Stimulated activated CD8-positive, alpha-beta memory T cell treated with anti-CD3 and anti-CD28 coated beads, Interleukin-12 subunit alpha, Interleukin-12 subunit beta, amount 100 ng/mL, for 4 hours (primary cell): Measurements from ENCODE around the gene AUTS2.

ENCODE experiments used
- DNase-seq: peaks from one replicate; pipeline ENCODE4 v3.0.0-alpha.2; 2020; ENCODE audit warnings: low read depth

AUTS2 gene

DNA sequence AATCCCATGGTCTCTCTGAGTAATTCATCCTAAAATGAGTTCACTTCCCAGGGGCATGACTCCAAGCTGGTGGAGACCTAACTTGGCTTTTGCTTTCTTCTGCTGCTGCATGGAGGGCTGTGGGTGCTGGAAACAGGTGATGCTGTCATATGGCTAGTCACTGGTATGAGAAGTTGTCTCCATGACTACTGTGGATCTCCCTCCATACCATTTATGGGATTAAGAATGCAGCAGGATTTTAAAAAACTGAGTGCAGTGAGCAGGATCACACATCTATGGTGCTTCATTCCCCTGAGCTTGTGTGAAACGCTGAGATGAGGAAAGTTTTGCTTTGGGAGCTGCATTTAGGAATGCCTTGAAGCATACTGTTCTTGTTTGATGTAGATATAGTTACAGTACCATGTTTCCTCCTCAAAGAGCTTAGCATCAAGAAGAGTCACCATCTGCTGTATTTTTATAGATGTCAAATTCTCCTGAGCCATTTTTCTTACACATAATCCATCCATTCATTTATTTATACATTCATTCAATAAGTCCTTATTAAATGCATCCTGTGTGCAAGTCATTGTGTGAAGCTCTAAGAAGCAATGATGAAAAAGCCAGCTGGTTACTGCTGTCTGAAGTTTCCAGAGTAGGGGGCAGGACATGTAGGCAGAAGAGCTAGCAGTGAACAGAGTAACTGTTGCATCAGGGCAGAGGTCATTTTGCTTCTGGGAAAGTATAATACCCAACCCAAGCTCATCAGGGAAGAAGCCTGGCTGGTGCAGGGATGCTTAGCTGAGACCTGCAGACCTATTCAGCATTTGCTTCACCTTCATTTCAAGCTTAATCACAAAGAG lies 534.8 kb downstream of the AUTS2 start:
- no peak for DNase-seq

DNA sequence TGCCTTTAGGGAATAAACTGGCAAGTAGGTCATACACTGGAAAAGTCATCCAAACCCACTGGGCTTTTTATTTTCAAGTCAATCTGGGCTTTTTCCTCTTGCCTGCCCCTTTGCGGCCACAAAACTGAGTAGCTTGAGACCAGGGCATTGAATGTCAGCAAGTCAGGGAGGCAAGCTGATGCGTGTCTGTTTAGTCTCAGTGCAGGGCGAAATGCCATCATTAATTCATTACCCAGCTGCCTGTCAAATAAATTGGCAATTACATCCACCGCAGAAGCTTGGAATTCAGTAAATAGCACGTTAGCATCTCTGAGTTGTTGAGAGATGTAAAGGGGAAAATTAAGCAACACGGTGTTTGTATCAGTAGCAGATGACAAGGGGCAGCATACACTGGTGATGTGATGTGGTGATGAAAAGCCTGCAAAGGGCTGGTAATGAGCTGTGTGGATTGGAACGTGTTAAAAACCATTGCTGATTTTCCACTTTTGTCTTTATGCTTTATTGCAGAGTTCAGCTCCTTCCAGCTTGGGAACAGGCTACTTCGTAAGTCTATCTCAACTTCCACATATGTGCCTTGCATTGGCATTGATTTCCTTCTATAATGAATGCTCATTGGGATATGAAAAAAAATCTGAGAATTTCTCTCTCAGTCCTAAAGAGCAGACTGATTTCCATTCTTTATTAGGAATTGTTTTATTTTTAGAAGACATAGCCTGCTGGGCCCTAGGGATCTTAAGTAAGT lies 535.9 kb downstream of the AUTS2 start:
- DNase-seq, result no peak

DNA sequence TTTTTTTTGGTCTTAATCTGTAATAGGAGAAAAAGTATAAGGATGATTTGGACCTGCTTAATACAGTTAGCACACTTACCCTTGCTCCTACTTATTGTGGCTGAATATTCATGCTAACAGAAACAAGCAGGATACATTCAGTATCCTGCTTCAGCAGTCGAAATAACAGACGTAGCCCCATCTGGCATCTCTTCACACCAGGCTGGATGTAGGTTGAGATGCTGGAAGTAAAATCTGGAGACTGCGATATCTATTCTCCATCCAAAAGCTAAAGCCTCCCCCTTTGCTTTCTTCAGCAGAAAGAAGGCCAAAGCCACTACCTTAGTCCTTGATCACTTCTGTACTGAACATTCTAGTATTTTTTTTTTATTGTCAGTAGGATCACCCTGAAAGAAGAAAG lies 537.4 kb downstream of the AUTS2 start:
- no peak for DNase-seq

DNA sequence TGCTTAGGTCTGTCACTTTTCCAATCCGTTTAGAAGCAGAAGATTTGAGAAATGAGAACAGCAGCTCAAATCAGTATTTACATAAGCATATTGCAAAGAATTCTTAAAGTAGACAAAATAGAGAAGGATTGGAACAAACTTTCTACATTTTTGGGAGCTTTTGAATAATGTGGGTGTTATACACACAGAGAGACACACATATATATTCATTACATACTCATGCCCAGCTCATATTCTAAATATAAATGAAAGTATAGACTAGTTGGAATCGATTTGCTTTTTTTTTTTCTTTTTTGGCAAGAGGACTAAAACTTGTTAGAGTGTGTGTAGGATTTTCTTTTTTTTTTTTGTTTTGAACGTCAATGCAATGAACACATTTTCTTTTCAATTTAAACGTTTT lies 538.9 kb downstream of the AUTS2 start:
- DNase-seq, result no peak

DNA sequence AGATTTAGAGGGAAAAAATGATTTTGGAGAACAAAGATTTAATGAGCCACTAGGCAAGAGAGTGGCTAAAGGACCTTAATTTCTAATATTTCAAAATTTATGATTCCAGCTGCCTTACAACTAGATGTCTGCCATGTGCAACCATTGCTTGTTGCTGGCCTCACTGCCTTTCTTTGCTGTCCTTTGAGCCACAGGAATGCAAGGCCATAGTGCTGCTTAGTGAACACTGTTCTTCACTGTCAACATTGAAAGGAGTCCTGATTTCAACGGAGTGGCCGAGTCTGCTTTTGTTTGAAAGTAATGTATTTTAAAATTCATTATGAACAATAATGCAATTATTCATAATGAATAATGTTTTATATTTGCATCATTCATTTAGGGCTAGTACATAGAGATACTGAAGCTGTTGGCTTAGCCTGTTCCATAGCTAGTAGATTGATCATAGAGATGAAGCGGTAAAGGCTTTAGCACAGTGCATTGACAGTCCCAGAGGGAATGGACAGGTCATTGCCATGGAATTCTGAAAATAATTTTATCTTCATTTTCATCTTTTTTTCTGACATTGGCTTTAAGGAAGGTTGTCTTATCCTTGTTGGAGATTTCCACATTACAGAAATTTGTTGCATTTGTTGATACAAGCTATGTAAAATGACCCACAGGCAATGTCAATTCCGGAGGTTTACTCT lies 544.1 kb downstream of the AUTS2 start:
- no peak for DNase-seq

DNA sequence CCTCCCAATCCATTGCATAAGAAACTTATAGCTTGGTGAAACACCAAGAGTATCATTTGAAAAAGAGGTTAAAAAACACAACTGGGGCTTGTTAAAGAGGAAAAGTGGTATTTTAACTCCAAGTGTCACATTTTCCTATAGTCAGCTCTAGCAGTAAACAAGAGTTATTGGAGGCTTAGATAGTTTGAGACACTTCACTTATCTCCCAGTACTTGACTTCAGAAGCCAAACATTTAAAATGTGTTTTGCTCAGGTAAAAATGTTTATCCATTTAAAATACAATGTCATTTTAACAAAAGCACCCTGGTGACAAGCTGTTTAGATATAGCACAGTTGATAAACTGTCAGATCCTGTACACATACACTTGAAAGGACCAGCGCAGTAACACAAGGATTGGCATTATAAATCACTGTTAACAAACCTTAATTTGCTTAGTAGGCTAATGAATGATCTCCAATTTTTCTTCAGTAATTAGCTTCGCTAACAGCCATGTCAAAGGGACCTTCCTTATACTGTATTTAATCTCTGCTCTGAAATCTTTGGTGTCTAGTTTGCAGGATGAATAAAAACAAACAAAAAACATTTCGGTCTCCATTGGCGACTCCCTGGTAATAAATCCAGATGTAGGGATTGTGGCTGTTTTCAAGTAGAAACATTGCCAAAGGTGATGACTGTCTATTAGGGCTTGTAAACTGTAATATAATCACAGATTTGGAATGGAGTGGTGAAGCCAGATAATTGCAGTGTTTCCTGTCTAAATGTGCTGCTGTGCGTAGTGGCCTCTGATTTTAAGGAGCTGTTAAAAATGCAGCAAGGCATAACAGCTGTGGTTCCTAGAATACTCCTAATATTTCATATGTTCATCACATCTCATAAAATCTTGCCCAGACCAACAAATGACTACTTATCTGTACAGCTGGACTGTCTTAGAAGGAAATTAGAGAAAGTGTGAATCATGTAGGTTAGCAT lies 545.1 kb downstream of the AUTS2 start:
- no peak for DNase-seq

DNA sequence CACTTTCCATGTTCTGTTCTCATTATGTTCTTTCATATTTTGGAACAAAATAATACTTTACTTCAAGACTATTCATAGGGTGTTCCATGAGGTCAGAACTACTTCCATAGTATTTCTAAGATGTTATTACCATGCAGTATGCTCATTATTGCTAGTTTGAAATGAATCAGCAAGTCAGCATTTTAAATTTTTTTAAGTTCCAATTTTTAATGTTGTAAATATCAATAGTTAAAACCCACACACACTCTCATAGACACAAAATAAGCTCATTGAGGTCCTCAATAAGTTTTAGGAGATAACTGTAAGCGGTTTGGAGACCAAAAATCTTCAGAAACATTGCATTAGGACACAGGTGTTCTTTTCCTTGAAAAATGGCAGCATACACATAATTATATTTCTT lies 550.7 kb downstream of the AUTS2 start:
- DNase-seq, result no peak

DNA sequence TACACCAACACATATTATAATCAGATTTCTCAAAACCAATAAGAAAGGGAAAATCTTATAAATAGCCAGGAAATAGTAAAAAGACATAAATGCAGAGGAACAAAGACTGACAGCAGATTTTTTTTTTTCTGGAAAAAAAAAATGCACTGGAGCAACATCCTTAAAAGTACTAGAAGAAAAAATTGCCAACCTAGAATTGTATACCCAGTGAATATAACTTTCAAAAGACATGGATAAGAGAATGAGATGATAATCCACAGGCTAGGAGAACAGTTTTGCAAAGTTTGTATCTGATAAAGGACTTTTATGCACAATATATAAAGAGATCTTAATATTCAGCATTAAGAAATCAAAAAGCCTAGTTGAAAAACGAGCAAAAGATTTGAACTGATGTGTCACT lies 554.0 kb downstream of the AUTS2 start:
- DNase-seq, result no peak

DNA sequence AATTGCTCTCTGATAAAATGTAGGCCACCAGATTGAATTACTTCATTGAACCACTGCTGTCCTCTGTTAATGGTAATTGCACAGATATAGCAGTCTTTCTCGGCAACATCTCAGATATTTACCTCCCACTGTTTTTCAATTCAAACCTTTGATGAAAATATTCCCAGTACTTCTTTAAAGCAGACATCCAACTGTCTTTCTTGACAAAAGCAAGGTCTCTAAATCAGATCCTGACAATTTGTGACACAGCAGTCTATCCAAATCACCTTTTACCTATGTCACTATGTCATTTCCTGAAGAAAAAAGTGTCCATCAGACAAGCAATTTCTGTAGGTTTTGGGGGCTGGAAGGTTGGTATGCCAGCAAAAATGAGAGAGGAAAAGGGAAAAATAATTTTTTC lies 555.7 kb downstream of the AUTS2 start:
- no peak for DNase-seq

DNA sequence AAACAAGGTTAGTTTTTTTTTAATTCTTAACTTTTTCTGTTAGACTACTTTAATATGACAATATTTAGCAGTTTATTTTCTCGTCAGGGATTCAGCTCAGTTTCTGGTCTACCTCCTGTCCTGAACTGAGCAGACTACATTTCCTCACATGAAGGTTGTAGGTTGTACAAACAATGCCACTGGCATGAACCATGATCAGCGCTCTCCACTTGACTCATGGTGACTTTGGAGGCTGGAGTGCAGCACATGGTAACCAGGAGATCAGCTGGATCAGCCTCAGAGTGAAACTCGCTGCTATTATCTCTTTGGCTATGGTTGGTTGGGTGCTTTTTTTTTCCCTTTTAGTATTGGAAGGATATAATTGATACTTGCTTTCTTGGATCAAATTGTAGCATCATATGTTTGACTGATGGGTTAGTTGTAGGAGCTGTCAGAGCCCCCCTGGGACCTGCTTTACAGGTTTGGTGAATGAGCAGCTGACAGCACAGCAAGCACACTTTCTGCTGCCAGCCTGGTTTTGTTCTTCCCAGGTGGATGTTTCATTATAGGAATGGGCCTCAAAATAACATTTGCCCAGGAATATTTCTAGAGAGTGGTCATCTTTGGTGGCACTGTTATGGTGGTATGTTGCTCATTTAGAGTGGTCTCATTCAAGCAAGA lies 556.4 kb downstream of the AUTS2 start:
- DNase-seq, result no peak

DNA sequence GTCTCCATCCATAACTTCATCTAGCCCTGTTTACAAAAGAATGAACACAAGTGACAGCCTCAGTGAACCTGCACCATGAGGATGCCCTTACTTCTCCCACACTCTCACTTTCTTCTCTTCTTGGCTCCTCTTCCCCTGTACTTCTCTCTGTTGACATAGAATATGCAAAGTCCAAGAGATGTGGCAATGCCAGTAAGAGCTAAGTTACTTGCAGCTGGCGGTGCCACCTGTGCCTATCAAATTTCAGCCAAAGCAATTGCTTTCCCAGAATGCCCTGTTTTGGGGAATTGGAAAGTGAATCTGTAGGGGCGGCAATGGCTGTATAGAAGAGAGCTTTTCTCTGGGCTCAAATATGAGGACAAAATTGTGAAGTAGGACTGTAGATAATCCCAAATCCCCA lies 557.8 kb downstream of the AUTS2 start:
- DNase-seq, result no peak

DNA sequence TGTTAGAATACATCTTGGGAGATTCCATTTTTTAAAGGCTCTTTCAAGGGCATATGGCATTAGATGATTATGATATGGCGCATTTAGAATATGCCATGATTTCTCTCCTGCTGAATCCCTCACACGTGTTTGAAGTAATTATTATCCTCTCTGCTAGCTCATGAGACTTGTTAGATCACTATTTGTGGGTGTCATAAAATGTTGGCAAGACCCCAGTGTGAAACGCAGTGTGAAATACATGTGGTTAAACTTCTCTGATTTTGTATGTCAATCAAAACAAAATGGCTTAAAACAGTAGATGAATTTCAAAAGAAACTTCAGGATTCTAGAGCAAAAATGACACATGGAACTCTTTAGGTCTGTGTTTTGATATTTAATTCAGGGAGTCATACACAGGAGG lies 560.8 kb downstream of the AUTS2 start:
- no peak for DNase-seq

DNA sequence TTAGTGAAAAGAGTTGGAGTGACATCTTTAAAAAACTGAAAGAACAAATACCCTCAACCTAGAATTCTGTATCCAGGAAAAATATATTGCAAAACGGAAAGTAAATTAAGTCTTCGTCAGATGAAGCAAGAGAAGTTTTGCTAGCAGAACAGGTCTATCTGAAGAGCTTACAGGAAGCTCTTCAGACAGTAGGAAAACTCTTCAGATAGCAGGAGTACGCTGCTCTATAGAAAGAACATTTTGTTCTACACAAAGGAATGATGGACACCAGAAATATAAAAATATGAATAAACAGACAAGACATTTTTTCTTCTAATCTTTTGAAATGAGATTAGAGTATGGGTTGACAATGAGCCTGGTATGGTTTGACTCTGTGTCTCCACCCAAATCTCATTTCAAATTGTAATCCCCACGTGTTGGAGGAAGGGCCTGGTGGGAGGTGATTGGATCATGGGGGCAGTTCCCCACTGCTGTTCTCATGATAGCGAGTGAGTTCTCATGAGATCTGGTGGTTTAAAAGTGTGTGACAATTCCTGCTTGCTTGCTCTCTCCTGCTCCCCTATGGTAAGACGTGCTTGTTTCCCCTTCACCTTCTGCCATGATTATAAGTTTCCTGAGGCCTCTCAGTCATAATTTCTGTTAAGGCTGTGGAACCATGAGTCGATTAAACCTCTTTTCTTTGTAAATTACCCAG lies 567.3 kb downstream of the AUTS2 start:
- DNase-seq, result no peak

DNA sequence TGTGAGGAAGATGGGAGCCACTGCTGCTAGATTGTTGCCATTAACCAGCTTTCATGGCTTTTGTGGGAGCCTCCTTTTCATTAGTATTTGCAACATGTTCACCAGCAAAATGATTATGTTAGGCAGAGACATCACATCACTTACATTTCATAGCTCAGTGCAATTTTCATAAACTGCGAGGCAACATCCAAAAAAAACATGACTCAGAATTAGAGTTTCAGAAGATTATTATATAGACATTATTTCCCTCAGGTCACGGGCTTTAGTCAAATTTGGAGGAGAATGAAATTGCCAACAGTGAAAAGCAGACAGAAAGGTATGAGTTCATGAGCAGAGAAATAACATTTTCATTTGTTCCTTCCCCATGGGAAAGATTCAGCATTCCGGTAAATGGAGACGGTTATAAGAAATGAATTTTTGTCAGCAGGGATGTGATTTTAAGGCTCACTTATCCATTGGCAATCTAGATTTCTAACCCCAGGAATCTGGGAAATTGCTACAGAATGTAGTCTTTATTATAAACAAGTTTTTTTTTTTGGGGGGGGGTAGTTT lies 573.2 kb downstream of the AUTS2 start:
- no peak for DNase-seq

DNA sequence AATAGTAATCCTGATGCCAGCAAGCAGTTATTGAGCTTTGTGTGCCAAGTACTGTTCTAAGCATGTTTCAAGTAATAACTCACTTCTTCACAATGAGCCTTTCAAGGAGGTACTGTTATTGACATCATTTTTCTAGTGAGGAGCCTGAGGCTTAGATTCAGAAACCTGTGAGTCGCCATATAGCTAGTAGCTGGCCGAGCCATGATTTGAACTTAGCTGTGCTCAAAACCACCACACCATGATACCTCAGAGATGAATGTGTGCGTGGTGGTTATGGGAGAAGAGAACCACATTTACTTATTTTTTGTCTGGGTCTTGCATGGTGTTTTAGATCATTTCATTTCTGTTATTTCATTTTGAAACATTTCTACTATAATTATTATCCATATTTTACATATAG lies 578.9 kb downstream of the AUTS2 start:
- DNase-seq, result no peak

DNA sequence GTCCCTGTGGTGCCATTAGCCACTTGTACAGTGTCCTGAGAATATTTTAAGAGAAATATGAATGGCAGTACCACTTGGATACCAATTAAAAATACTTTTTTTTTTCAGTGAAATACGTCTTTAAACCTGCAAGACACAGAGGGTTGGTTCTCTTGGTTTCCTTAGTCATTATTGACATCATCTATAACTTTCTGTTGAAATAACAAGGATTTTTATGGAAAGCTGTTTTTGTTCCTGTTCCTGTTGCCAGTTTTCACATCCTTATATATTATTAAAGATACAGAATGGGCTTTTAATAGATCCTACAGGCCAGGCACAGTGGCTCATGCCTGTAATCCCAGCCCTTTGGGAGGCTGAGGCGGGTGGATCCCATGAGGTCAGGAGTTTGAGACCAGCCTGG lies 579.9 kb downstream of the AUTS2 start:
- no peak for DNase-seq

DNA sequence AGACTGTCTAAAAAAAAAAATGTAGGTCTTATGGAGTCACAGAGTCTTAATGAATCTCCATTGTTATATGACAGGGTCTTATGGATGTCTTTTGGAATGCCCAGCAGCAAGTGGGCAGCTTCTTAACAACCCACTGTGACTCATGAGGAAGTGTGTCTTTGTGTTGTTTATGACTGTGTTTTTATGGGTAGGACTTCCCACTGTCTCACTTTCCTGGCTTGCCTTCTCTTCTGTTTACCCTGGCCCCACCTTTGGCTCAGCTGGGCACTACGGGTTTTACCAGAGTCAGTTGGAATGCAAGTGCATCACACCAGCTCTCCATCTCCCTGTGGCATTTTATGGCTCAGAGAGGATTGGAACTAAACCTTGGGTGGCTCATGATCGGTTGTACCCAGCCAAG lies 580.5 kb downstream of the AUTS2 start:
- no peak for DNase-seq

DNA sequence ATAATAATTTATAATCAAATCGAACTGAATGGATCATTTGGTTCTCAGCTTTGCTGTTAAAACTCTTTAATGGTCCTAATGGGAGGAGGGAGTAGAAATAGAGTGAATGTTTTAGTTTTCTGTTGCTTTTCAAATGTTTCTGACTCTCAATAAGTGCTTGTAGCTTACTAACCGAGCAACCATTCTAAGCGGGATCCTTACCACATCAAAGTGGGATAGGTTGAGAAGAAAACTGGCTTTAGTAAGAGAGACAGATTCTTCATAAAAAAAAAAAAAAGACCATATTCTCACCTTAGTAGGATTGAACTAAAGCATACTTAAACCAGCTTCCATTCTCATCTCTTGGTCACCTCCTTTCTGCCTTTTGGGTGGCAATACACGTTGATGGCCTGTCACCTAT lies 584.2 kb downstream of the AUTS2 start:
- DNase-seq, result no peak

DNA sequence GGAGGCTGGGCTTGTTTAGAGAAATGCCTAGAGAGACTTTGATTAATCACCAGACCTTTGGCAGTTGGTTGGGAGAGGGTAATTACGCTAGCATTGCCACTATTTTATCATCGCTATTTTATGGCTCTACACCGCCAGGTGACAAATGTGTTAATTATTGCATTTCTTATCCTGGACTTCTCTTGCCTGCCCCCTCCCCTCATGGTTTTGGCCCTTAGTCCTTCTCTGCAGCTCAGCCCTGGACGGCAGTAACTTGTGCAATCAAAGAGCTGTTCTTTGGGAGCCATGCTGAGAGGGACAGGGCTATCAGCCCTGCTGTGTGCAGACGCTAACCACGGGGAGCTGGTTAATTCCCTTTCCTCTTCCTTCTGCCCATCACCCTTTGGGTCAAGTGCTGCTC lies 585.0 kb downstream of the AUTS2 start:
- no peak for DNase-seq

DNA sequence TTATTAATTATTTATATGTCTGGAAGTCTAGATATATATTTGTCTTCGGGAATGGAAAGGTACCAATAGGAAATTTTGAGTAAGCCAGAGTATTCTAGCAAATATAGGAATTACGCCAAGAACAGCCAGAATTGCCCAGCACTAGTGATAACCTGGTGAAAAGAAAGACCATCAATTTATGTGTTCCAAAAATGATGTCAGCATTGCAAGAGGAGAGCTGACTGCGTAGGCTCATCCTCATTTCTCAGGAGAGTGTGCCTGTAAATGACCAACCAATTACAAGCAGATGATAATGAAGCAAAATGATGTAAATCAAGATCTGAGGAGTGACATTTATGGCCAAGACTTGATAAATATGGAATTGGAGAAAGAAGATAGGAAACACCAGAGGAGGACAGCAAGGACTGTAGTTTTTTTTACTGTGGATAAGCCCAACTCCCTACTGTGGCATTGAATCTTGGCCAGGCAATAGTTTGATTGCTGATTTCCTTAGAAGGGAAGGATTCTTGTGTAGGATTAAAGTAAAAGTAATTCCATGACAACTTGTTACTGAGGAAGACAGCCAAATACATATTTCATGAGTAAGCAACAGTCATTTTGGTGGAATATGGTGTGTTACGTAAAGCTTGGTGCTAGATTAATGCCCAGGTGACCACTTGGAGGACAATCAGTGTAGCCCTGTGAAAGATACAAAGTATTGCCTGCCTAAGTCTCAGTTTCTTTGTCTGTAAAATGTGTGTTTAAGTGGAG lies 590.8 kb downstream of the AUTS2 start:
- DNase-seq, result no peak
